GM19193 (cell line): ENCODE measurements around the gene ST3GAL5.

ENCODE experiments used
- POLR2A ChIP-seq: IDR thresholded peaks from 4 replicates; pipeline ENCODE4 v1.6.1; 2011; ENCODE audit not compliant: insufficient read depth, insufficient read length; ENCODE audit errors: extremely low read depth

Gene ST3GAL5

DNA sequence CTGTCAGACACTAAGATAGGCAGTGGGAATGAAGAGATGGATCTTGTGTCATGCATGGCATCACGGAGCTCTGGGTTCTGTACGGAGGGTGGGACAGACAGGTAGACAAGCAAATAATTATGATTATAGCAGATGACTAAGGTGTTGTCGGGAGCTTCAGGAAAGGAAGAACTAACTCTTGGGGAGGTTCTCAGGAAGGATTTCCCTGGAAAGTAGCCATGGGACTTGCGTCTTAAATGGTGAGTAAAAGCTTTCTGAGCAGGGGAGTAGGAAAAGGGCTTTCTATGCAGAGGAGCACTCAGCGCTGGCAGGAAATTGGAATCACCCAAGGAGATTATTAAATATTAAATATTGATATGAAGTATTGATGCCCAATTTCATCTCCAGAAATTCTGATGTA is 99.5 kb downstream of the ST3GAL5 start:
- no peak for TF ChIP-seq POLR2A

DNA sequence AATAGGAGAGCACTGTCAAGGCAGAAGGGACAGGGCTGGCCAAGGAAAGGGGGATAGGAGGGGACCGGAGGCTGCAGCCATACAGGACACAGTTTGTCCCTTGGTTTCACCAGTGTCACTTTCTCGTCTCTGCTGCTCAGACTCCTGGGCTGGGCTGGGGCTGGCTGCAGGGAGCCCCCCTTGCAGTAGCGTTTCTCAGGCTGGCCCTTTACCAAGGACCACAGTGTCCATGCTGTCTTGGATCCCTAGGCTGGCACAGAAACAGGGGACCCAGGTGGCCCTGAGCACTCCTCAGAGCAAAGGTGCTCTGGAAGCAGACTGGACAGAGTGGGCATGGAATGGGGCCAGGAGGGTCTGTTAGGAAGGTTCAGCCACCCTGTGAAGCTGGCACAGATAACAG is 100.2 kb downstream of the ST3GAL5 start:
- no peak for TF ChIP-seq POLR2A

DNA sequence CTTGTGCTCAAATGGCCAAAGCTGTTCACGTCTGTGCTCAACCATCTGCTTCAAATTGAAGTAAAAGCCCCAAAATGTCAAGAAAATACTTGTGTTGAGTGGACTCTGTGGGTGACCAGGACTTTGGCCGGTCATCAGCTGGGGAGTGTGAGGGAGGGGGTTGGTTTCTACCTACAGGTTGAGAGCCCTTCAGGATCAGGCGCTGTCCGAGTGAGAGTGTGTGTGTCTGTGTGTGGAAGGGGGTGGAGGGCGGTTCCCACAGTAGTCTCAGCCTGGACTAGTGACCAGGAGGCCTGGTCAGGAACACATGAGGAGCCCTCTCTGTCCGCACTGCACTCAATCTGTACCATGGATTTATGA is 100.8 kb downstream of the ST3GAL5 start:
- TF ChIP-seq POLR2A, result no peak

DNA sequence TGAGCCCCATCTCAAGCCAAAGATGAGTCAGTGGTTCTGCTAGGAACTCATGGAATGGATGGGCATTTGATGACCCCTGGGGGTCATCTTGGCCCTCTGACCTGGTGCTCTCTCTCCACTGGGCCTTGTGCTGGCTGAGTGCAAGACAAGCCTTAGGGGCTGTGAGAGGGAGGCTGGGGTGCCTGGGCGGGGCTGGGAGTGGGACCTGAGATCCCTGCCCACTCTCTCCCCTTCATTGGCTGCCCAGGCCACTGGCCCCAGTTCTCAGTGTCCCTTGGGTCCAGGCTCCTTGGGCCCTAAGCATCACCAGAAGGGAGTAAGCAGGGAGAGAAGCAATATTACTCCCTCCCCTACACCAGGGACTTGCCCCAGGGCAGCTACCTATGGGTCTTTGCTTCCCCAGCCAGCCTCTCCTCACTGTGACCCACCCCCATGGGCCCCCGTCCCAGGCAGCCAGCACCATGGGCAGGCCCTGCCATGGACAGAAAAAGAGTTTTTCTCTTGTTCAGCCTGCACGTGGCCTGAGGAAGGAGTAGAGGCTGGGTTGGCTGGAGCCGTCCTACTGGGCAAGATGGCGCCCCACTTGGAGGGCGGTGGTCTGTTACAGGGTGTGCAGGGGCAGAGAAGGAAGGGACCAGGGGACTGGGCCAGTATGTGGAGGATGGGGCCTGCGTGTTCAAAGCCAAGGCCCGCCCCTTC is 101.4 kb downstream of the ST3GAL5 start:
- no peak for TF ChIP-seq POLR2A
